Liver (tissue), 3 donors: ENCODE data around the gene DMAC1.

Source experiments
- EGR1 ChIP-seq, 2 donors: IDR thresholded peaks; 2 replicates each; pipeline ENCODE4 v1.6.1; 2016 to 2018; ENCODE audit warnings: antibody characterized with exemption in 2 of 2, low read depth in 2 of 2
- JUND ChIP-seq, 2 donors: IDR thresholded peaks; 2 replicates each; pipeline ENCODE4 v1.6.1; 2016; ENCODE audit warnings: antibody characterized with exemption in 2 of 2
- RAD21 ChIP-seq, 2 donors: IDR thresholded peaks; 2 replicates each; pipeline ENCODE4 v1.6.1; 2016; ENCODE audit warnings: antibody characterized with exemption in 2 of 2, mild to moderate bottlenecking in 2 of 2
- SP1 ChIP-seq: IDR thresholded peaks from 2 replicates; pipeline ENCODE4 v1.6.1; 2018; ENCODE audit warnings: antibody characterized with exemption, mild to moderate bottlenecking
- TAF1 ChIP-seq: conservative IDR thresholded peaks from 2 replicates; pipeline ENCODE4 v1.6.1; 2016; ENCODE audit warnings: antibody characterized with exemption, mild to moderate bottlenecking
- YY1 ChIP-seq: IDR thresholded peaks from 2 replicates; pipeline ENCODE4 v1.6.1; 2016; ENCODE audit warnings: antibody characterized with exemption, mild to moderate bottlenecking
- TF ChIP-seq, protein P1 (sequence below): fragments of 150-350 bp; IDR thresholded peaks from 2 replicates; pipeline ENCODE4 v1.5.1; 2017; ENCODE audit warnings: improper control_type of control experiment, low read depth, low read length; ENCODE audit not compliant: missing input control
- donor health status: healthy.
- donor health status: healthy.

GRCh38 chr9:7760014-7760415, 39.6 kb downstream of the DMAC1 start:
- TF ChIP-seq EGR1 (IDR thresholded peaks at IDR 0.05; ENCODE audit: low read depth in 2 of 2) (no peak), JUND (IDR thresholded peaks at IDR 0.05) (no peak), SP1 (no peak), RAD21 (IDR thresholded peaks at IDR 0.05) (no peak), YY1 (no peak), TAF1 (no peak)
- TF ChIP-seq, protein P1, sequence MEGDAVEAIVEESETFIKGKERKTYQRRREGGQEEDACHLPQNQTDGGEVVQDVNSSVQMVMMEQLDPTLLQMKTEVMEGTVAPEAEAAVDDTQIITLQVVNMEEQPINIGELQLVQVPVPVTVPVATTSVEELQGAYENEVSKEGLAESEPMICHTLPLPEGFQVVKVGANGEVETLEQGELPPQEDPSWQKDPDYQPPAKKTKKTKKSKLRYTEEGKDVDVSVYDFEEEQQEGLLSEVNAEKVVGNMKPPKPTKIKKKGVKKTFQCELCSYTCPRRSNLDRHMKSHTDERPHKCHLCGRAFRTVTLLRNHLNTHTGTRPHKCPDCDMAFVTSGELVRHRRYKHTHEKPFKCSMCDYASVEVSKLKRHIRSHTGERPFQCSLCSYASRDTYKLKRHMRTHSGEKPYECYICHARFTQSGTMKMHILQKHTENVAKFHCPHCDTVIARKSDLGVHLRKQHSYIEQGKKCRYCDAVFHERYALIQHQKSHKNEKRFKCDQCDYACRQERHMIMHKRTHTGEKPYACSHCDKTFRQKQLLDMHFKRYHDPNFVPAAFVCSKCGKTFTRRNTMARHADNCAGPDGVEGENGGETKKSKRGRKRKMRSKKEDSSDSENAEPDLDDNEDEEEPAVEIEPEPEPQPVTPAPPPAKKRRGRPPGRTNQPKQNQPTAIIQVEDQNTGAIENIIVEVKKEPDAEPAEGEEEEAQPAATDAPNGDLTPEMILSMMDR: no peak
